Measurements from ENCODE around the gene KIF7. TPM values are rescaled to one million over a fixed set of nuclear protein-coding genes. Genes with fewer than 3 reads are reported as not detected.
"Not testable (repeated sequence)": the region's sequence is repeated elsewhere in the genome, so short reads cannot be mapped to it uniquely, and the experiment has no call there.

Gene KIF7
- total RNA-seq (0.12 TPM), polyA plus RNA-seq (not detected)

- Mint-ChIP-seq H3K4me1 (peaks cover 0 to 12% (median 7%) of the 10 kb centered on the region in 4 donors), H3K27ac (peak within 1 kb of the TSS in 1 of 3 donors; percentile 44), H3K9me3 (no peaks in the 10 kb centered on the region), H3K27me3 (peaks cover 61% of the 10 kb centered on the region), H3K36me3 (no peaks in the 10 kb centered on the region), H3K4me3 (peak within 1 kb of the TSS; percentile 39 to 78 (median 58))
- Histone ChIP-seq H3K4me3 (ENCODE audit: low read depth, low read length) (no peak within 1 kb of the TSS), H3K27me3 (ENCODE audit: control insufficient read depth, insufficient read depth, low read length) (peaks cover 16% of the 10 kb centered on the region), H3K9me3 (ENCODE audit: control insufficient read depth in 2 of 2, low read length in 2 of 2) (no peaks in the 10 kb centered on the region), H3K4me1 (ENCODE audit: control insufficient read depth, insufficient read depth, low read length, poor library complexity, severe bottlenecking) (peaks cover 11% of the 10 kb centered on the region), H3K27ac (ENCODE audit: insufficient read depth, low read length, poor library complexity, severe bottlenecking) (no peak within 1 kb of the TSS), H3K36me3 (ENCODE audit: control insufficient read depth, insufficient read depth, low read length) (no peaks in the 10 kb centered on the region)
- ATAC-seq (ENCODE audit: low read depth in 2 of 2) (no peak), DNase-seq (no peak)
Measured at GRCh38 chr15:89654847-89655805, at the start of gene KIF7. Gene KIF7 (minus strand): TSS chr15:89655467. CDS start chr15:89652930, 2,537 bp downstream.

- H3K27ac ChIP-seq (ENCODE audit: insufficient read depth, low read length, poor library complexity, severe bottlenecking): no peak overlapping the region
- peaks cover 30% of the 10 kb centered on the region for H3K27me3 ChIP-seq (ENCODE audit: control insufficient read depth, insufficient read depth, low read length)
- H3K9me3 ChIP-seq (ENCODE audit: control insufficient read depth in 2 of 2, low read length in 2 of 2): no peaks in the 10 kb centered on the region
- no peaks in the 10 kb centered on the region for H3K36me3 Mint-ChIP-seq
- H3K27ac Mint-ChIP-seq: no peak overlapping the region
- ATAC-seq (ENCODE audit: low read depth in 2 of 2) (no peak), DNase-seq (no peak)
- peaks cover 0 to 2% (median 0%) of the 10 kb centered on the region in 7 donors for H3K9me3 Mint-ChIP-seq
- H3K4me1 ChIP-seq (ENCODE audit: control insufficient read depth, insufficient read depth, low read length, poor library complexity, severe bottlenecking): no peaks in the 10 kb centered on the region
- peaks cover 55% of the 10 kb centered on the region for H3K27me3 Mint-ChIP-seq
- H3K4me1 Mint-ChIP-seq: no peaks in the 10 kb centered on the region
- no peaks in the 10 kb centered on the region for H3K36me3 ChIP-seq (ENCODE audit: control insufficient read depth, insufficient read depth, low read length)
- no peak overlapping the region for H3K4me3 ChIP-seq (ENCODE audit: low read depth, low read length)
- no peak overlapping the region for H3K4me3 Mint-ChIP-seq
Measured at GRCh38 chr15:89704411-89704810, 49.1 kb upstream of the KIF7 start.

- H3K27ac ChIP-seq (ENCODE audit: insufficient read depth, low read length, poor library complexity, severe bottlenecking): no peak overlapping the region
- H3K9me3 Mint-ChIP-seq: no peaks in the 10 kb centered on the region
- peak overlapping the region in 1 of 4 donors; percentile 10 for H3K4me3 Mint-ChIP-seq
- peak overlapping the region in 1 of 3 donors; percentile 8 for H3K27ac Mint-ChIP-seq
- peaks cover 14% of the 10 kb centered on the region for H3K27me3 ChIP-seq (ENCODE audit: control insufficient read depth, insufficient read depth, low read length)
- no peaks in the 10 kb centered on the region for H3K36me3 ChIP-seq (ENCODE audit: control insufficient read depth, insufficient read depth, low read length)
- H3K4me1 ChIP-seq (ENCODE audit: control insufficient read depth, insufficient read depth, low read length, poor library complexity, severe bottlenecking): peaks cover 9% of the 10 kb centered on the region
- no peak for DNase-seq
- peaks cover 39% of the 10 kb centered on the region for H3K27me3 Mint-ChIP-seq
- ATAC-seq (ENCODE audit: low read depth in 2 of 2): no peak
- no peaks in the 10 kb centered on the region for H3K9me3 ChIP-seq (ENCODE audit: control insufficient read depth in 2 of 2, low read length in 2 of 2)
- H3K4me3 ChIP-seq (ENCODE audit: low read depth, low read length): no peak overlapping the region
- peaks cover 3 to 10% (median 7%) of the 10 kb centered on the region in 4 donors for H3K4me1 Mint-ChIP-seq
- no peaks in the 10 kb centered on the region for H3K36me3 Mint-ChIP-seq
Measured at GRCh38 chr15:89695198-89695597, 39.9 kb upstream of the KIF7 start.

- H3K9me3 ChIP-seq (ENCODE audit: control insufficient read depth in 2 of 2, low read length in 2 of 2): no peaks in the 10 kb centered on the region
- H3K4me1 ChIP-seq (ENCODE audit: control insufficient read depth, insufficient read depth, low read length, poor library complexity, severe bottlenecking): peaks cover 16% of the 10 kb centered on the region
- H3K4me3 ChIP-seq (ENCODE audit: low read depth, low read length): no peak overlapping the region
- H3K36me3 ChIP-seq (ENCODE audit: control insufficient read depth, insufficient read depth, low read length): no peaks in the 10 kb centered on the region
- H3K9me3 Mint-ChIP-seq: no peaks in the 10 kb centered on the region
- H3K27ac Mint-ChIP-seq: no peak overlapping the region
- peak overlapping the region in 2 of 4 donors; percentile 1 to 12 for H3K4me3 Mint-ChIP-seq
- no peak overlapping the region for H3K27ac ChIP-seq (ENCODE audit: insufficient read depth, low read length, poor library complexity, severe bottlenecking)
- H3K27me3 Mint-ChIP-seq: peaks cover 39% of the 10 kb centered on the region
- DNase-seq: no peak
- no peaks in the 10 kb centered on the region for H3K36me3 Mint-ChIP-seq
- H3K4me1 Mint-ChIP-seq: peaks cover 8 to 20% (median 10%) of the 10 kb centered on the region in 4 donors
- ATAC-seq (ENCODE audit: low read depth in 2 of 2): no peak
- H3K27me3 ChIP-seq (ENCODE audit: control insufficient read depth, insufficient read depth, low read length): peaks cover 7% of the 10 kb centered on the region
Measured at GRCh38 chr15:89693696-89694095, 38.4 kb upstream of the KIF7 start.

GRCh38 chr15:89693091-89693490, 37.8 kb upstream of the KIF7 start:
- no peak overlapping the region for H3K4me3 ChIP-seq (ENCODE audit: low read depth, low read length)
- peaks cover 8 to 20% (median 10%) of the 10 kb centered on the region in 4 donors for H3K4me1 Mint-ChIP-seq
- H3K9me3 Mint-ChIP-seq: no peaks in the 10 kb centered on the region
- H3K9me3 ChIP-seq (ENCODE audit: control insufficient read depth in 2 of 2, low read length in 2 of 2): no peaks in the 10 kb centered on the region
- peaks cover 16% of the 10 kb centered on the region for H3K4me1 ChIP-seq (ENCODE audit: control insufficient read depth, insufficient read depth, low read length, poor library complexity, severe bottlenecking)
- peaks cover 39% of the 10 kb centered on the region for H3K27me3 Mint-ChIP-seq
- no peak overlapping the region for H3K27ac ChIP-seq (ENCODE audit: insufficient read depth, low read length, poor library complexity, severe bottlenecking)
- H3K4me3 Mint-ChIP-seq: peak overlapping the region in 3 of 4 donors; percentile 35 to 88 (median 68)
- H3K36me3 Mint-ChIP-seq: no peaks in the 10 kb centered on the region
- DNase-seq (no peak), ATAC-seq (ENCODE audit: low read depth in 2 of 2) (no peak)
- H3K36me3 ChIP-seq (ENCODE audit: control insufficient read depth, insufficient read depth, low read length): no peaks in the 10 kb centered on the region
- H3K27ac Mint-ChIP-seq: no peak overlapping the region
- H3K27me3 ChIP-seq (ENCODE audit: control insufficient read depth, insufficient read depth, low read length): peaks cover 3% of the 10 kb centered on the region

- Mint-ChIP-seq H3K4me3 (peak within 1 kb of the TSS; percentile 85 to 98 (median 92)), H3K27ac (peak within 1 kb of the TSS; percentile 64 to 89 (median 89)), H3K9me3 (no peaks in the 10 kb centered on the region), H3K4me1 (peaks cover 9 to 20% (median 11%) of the 10 kb centered on the region in 4 donors), H3K27me3 (peaks cover 29% of the 10 kb centered on the region), H3K36me3 (peaks cover 1% of the 10 kb centered on the region)
- peak within 1 kb of the TSS; percentile 78 for H3K4me3 ChIP-seq (ENCODE audit: low read depth, low read length)
- peaks cover 16% of the 10 kb centered on the region for H3K4me1 ChIP-seq (ENCODE audit: control insufficient read depth, insufficient read depth, low read length, poor library complexity, severe bottlenecking)
- DNase-seq: peak; percentile 58 to 84 (median 78)
- ATAC-seq (ENCODE audit: low read depth in 2 of 2): peak; percentile 77 to 86
- no peaks in the 10 kb centered on the region for H3K27me3 ChIP-seq (ENCODE audit: control insufficient read depth, insufficient read depth, low read length)
- no peaks in the 10 kb centered on the region for H3K36me3 ChIP-seq (ENCODE audit: control insufficient read depth, insufficient read depth, low read length)
- H3K27ac ChIP-seq (ENCODE audit: insufficient read depth, low read length, poor library complexity, severe bottlenecking): no peak within 1 kb of the TSS
- no peaks in the 10 kb centered on the region for H3K9me3 ChIP-seq (ENCODE audit: control insufficient read depth in 2 of 2, low read length in 2 of 2)
Measured at GRCh38 chr15:89690276-89691218, 35.3 kb upstream of the KIF7 start, which contains the start of the genes PEX11A and WDR93. Gene PEX11A (minus strand): TSS chr15:89690754. CDS start chr15:89690632, 122 bp downstream. Gene WDR93 (plus strand): TSS chr15:89690811. CDS start chr15:89701747, 10,936 bp downstream.

- Histone ChIP-seq H3K4me1 (ENCODE audit: control insufficient read depth, insufficient read depth, low read length, poor library complexity, severe bottlenecking) (peaks cover 16% of the 10 kb centered on the region), H3K4me3 (ENCODE audit: low read depth, low read length) (peak overlapping the region; percentile 78)
- H3K4me1 Mint-ChIP-seq: peaks cover 9 to 20% (median 11%) of the 10 kb centered on the region in 4 donors
- not testable (repeated sequence) for H3K27ac ChIP-seq (ENCODE audit: insufficient read depth, low read length, poor library complexity, severe bottlenecking); H3K27me3 ChIP-seq (ENCODE audit: control insufficient read depth, insufficient read depth, low read length); H3K36me3 ChIP-seq (ENCODE audit: control insufficient read depth, insufficient read depth, low read length); DNase-seq; H3K9me3 ChIP-seq (ENCODE audit: control insufficient read depth in 2 of 2, low read length in 2 of 2); H3K36me3 Mint-ChIP-seq; H3K9me3 Mint-ChIP-seq; ATAC-seq (ENCODE audit: low read depth in 2 of 2)
- peaks cover 26% of the 10 kb centered on the region for H3K27me3 Mint-ChIP-seq
- peak overlapping the region; percentile 85 to 98 (median 92) for H3K4me3 Mint-ChIP-seq
- H3K27ac Mint-ChIP-seq: peak overlapping the region in 2 of 3 donors; percentile 64 to 89
Measured at GRCh38 chr15:89689930-89690275, 34.6 kb upstream of the KIF7 start.
